Measurements from ENCODE around the gene TBCCD1. TPM values are rescaled to one million over a fixed set of nuclear protein-coding genes. Genes with fewer than 3 reads are reported as not detected.

The TBCCD1 gene
- total RNA-seq, 1 experiment from 2014 or later, result 25.1 TPM

- intact Hi-C loops (cut with micrococcal nuclease; ENCODE audit: unreplicated experiment), result no loop called here
- Mint-ChIP-seq H3K27ac (ENCODE audit: unreplicated experiment) (no peak overlapping the region), H3K4me1 (ENCODE audit: low read depth, unreplicated experiment) (no peaks in the 10 kb centered on the region), H3K36me3 (ENCODE audit: insufficient read depth, unreplicated experiment) (peaks cover 77% of the 10 kb centered on the region), H3K4me3 (ENCODE audit: low read depth, unreplicated experiment) (no peak overlapping the region), H3K9me3 (ENCODE audit: low read depth, unreplicated experiment) (no peaks in the 10 kb centered on the region), H3K27me3 (ENCODE audit: unreplicated experiment) (no peaks in the 10 kb centered on the region)
- no peak for TF ChIP-seq CTCF (IDR thresholded peaks at IDR 0.05; ENCODE audit: unreplicated experiment)
- CTCF ChIA-PET, result interaction anchor here (1.4 kb wide), 1 partner anchor 12 kb away, joined by 4 read pairs; the partner anchor contains the start of gene DNAJB11
- BruUV-seq (replicated peaks), result no TSS peak
- DNase-seq, result no peak
Observed at GRCh38 chr3:186582541-186582940, 15.4 kb upstream of the TBCCD1 start.

- Mint-ChIP-seq H3K9me3 (ENCODE audit: low read depth, unreplicated experiment) (no peaks in the 10 kb centered on the region), H3K36me3 (ENCODE audit: insufficient read depth, unreplicated experiment) (peaks cover 68% of the 10 kb centered on the region), H3K27me3 (ENCODE audit: unreplicated experiment) (no peaks in the 10 kb centered on the region), H3K27ac (ENCODE audit: unreplicated experiment) (no peak overlapping the region), H3K4me1 (ENCODE audit: low read depth, unreplicated experiment) (no peaks in the 10 kb centered on the region), H3K4me3 (ENCODE audit: low read depth, unreplicated experiment) (no peak overlapping the region)
- no TSS peak for BruUV-seq (replicated peaks)
- no peak for TF ChIP-seq CTCF (IDR thresholded peaks at IDR 0.05; ENCODE audit: unreplicated experiment)
- intact Hi-C loops (cut with micrococcal nuclease; ENCODE audit: unreplicated experiment), result no loop called here
- CTCF ChIA-PET, result interaction anchor here (0.6 kb wide), 1 partner anchor 34 kb away, joined by 3 read pairs; no protein-coding TSS in a partner anchor
- DNase-seq, result no peak
Observed at GRCh38 chr3:186580785-186581184, 13.6 kb upstream of the TBCCD1 start.

- no peaks in the 10 kb centered on the region for H3K9me3 Mint-ChIP-seq (ENCODE audit: low read depth, unreplicated experiment)
- H3K4me3 Mint-ChIP-seq (ENCODE audit: low read depth, unreplicated experiment), result no peak overlapping the region
- no peak overlapping the region for H3K27ac Mint-ChIP-seq (ENCODE audit: unreplicated experiment)
- intact Hi-C loops (cut with micrococcal nuclease; ENCODE audit: unreplicated experiment), result no loop called here
- peaks cover 11% of the 10 kb centered on the region for H3K4me1 Mint-ChIP-seq (ENCODE audit: low read depth, unreplicated experiment)
- H3K36me3 Mint-ChIP-seq (ENCODE audit: insufficient read depth, unreplicated experiment), result peaks cover 77% of the 10 kb centered on the region
- no peaks in the 10 kb centered on the region for H3K27me3 Mint-ChIP-seq (ENCODE audit: unreplicated experiment)
- DNase-seq, result no peak
- BruUV-seq (replicated peaks), result no TSS peak
- CTCF ChIA-PET, result interaction anchor here (0.7 to 1.4 kb wide), 2 partner anchors 12 to 32 kb away, joined by 3 to 6 read pairs; no protein-coding TSS in a partner anchor
- TF ChIP-seq CTCF (IDR thresholded peaks at IDR 0.05; ENCODE audit: unreplicated experiment), result no peak
Observed at GRCh38 chr3:186577521-186577920, 10.4 kb upstream of the TBCCD1 start.

- CTCF ChIA-PET, result interaction anchor here (0.7 to 3.1 kb wide), 2 partner anchors 45 to 250 kb away, joined by 3 to 27 read pairs; no protein-coding TSS in a partner anchor
- peaks cover 87% of the 10 kb centered on the region for H3K36me3 Mint-ChIP-seq (ENCODE audit: insufficient read depth, unreplicated experiment)
- H3K9me3 Mint-ChIP-seq (ENCODE audit: low read depth, unreplicated experiment), result no peaks in the 10 kb centered on the region
- H3K27me3 Mint-ChIP-seq (ENCODE audit: unreplicated experiment), result no peaks in the 10 kb centered on the region
- H3K4me3 Mint-ChIP-seq (ENCODE audit: low read depth, unreplicated experiment), result peak overlapping the region; percentile 90
- intact Hi-C loops (cut with micrococcal nuclease; ENCODE audit: unreplicated experiment), result no loop called here
- BruUV-seq (replicated peaks), result no TSS peak
- peaks cover 30% of the 10 kb centered on the region for H3K4me1 Mint-ChIP-seq (ENCODE audit: low read depth, unreplicated experiment)
- no peak for DNase-seq
- H3K27ac Mint-ChIP-seq (ENCODE audit: unreplicated experiment), result peak overlapping the region; percentile 93
- no peak for TF ChIP-seq CTCF (IDR thresholded peaks at IDR 0.05; ENCODE audit: unreplicated experiment)
Observed at GRCh38 chr3:186571644-186572013, 4.5 kb upstream of the TBCCD1 start.
